OCI-LY1 (cell line): ENCODE data around the gene NCKIPSD.

Experiments
- CTCF ChIP-seq: fragments of 200-600 bp; sonication (generic), shearing (Covaris generic); IDR thresholded peaks from 2 replicates; pipeline ENCODE4 v1.5.1; 2017; ENCODE audit warnings: mild to moderate bottlenecking, antibody characterized with exemption, low read length, moderate library complexity, mixed read lengths
- EZH2 ChIP-seq: fragments of 200-600 bp; sonication (generic), shearing (Covaris generic); IDR thresholded peaks from 2 replicates; pipeline ENCODE4 v1.8.0; 2017; ENCODE audit warnings: borderline replicate concordance, mixed run types, mild to moderate bottlenecking, antibody characterized with exemption, low read length, moderate library complexity, mixed read lengths

DNA sequence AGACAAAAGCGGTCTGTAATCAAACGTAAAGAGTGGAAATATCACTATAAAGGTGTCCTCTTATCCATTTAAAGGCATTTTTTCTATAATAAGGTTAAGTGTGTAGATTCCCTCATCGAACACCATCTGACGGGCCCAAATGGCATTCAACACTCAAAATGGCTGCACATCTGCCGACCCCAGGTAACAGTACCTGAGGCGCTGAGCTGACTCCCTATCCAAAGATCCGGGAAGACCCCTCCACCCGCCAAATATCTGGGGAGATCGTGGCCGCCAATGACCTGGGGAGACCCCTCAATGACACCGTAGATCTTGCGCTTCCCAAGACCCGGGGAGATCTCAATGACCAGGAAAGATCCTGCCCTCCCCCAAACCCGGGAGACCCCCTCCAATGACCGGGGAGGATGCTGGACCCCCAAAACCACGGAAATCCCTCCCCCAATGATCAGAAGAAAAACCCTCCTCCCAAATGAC, 30.8 kb upstream of the NCKIPSD start:
- TF ChIP-seq CTCF, result no peak
- TF ChIP-seq EZH2, result no peak
